Measurements from ENCODE around the gene NPAS3.

GRCh38 chr14:33057585-33057984 lies 118.9 kb downstream of the NPAS3 start:
- TF ChIP-seq CTCF (IDR thresholded peaks at IDR 0.05) (no peak), POLR2A (IDR thresholded peaks at IDR 0.05) (no peak), EP300 (IDR thresholded peaks at IDR 0.05) (no peak)

All from tibial nerve (tissue), 4 donors.